ENCODE data around the gene PDP2. TPM values are rescaled to one million over a fixed set of nuclear protein-coding genes. Genes with fewer than 3 reads are reported as not detected.

Gene PDP2
- total and polyA plus RNA-seq, 4 experiments from 2014 or later, result 2.4 to 19.3 (median 10.1) TPM

- no peaks in the 10 kb centered on the region for H3K36me3 ChIP-seq (ENCODE audit: insufficient read depth, low read length)
- H3K27me3 Mint-ChIP-seq, result peaks cover 9 to 11% of the 10 kb centered on the region in 2 donors
- H3K27ac ChIP-seq (ENCODE audit: low read depth, low read length), result no peak overlapping the region
- DNase-seq, result peak in 1 of 5 donors; percentile 19
- H3K9me3 Mint-ChIP-seq, result no peaks in the 10 kb centered on the region
- ChIA-PET CTCF (ENCODE audit: partially characterized antibody) (interaction anchor here (0.8 to 1.7 kb wide), 6 partner anchors 14 to 98 kb away, joined by 3 to 7 read pairs (median 4); partner anchors contain the start of genes CES3 and NAE1), POLR2A (ENCODE audit: partially characterized antibody) (interaction anchor here (0.8 to 1.2 kb wide), 2 partner anchors 49 to 56 kb away, joined by 3 read pairs; partner anchors contain the start of gene PDP2)
- no peak overlapping the region for H3K4me3 Mint-ChIP-seq
- H3K4me3 ChIP-seq (ENCODE audit: low read length in 2 of 2), result no peak overlapping the region
- peaks cover 26% of the 10 kb centered on the region for H3K4me1 ChIP-seq (ENCODE audit: insufficient read depth, low read length)
- peaks cover 3 to 24% of the 10 kb centered on the region in 2 donors for H3K36me3 Mint-ChIP-seq
- H3K27me3 ChIP-seq (ENCODE audit: insufficient read depth, low read length), result peaks cover 11% of the 10 kb centered on the region
- intact Hi-C loops (cut with micrococcal nuclease), result no loop called here
- H3K9me3 ChIP-seq (ENCODE audit: control insufficient read depth in 1 of 2, low read length in 2 of 2), result no peaks in the 10 kb centered on the region
- H3K4me1 Mint-ChIP-seq, result peaks cover 17 to 32% (median 24%) of the 10 kb centered on the region in 4 donors
- H3K27ac Mint-ChIP-seq, result peak overlapping the region in 1 of 7 donors; percentile 37
These were observed 48.5 kb downstream of the PDP2 start for GRCh38 chr16:66928702-66929388.

DNA sequence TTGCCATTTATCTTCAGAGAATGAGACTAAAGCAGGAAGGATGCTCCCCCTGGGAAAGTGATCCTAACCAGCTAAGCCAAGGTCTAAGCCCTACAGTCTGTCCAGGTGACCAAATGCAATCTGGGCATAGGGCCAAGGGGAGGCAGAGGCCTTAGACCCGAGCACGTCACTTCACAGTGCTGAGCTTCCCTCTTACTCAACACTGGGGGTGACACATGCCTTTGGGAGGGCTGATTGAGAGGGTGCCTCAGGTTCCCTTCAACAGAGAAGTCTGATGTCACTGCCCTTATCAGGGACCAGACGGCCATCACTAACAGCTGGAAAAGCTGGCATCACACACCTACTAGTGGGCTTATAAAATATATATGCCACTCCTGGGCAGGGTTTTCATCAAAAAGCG, 49.9 kb downstream of the PDP2 start:
- no peak overlapping the region for H3K27ac ChIP-seq (ENCODE audit: low read depth, low read length)
- no peak overlapping the region for H3K4me3 ChIP-seq (ENCODE audit: low read length in 2 of 2)
- peak overlapping the region in 3 of 7 donors; percentile 35 to 62 (median 51) for H3K27ac Mint-ChIP-seq
- peak overlapping the region in 1 of 8 donors; percentile 13 for H3K4me3 Mint-ChIP-seq
- peaks cover 4 to 5% of the 10 kb centered on the region in 2 donors for H3K27me3 Mint-ChIP-seq
- intact Hi-C loops (cut with micrococcal nuclease), result no loop called here
- peaks cover 11% of the 10 kb centered on the region for H3K27me3 ChIP-seq (ENCODE audit: insufficient read depth, low read length)
- peaks cover 3 to 36% of the 10 kb centered on the region in 2 donors for H3K36me3 Mint-ChIP-seq
- DNase-seq, result peak in 1 of 5 donors; percentile 30
- peaks cover 28% of the 10 kb centered on the region for H3K4me1 ChIP-seq (ENCODE audit: insufficient read depth, low read length)
- CTCF ChIA-PET (ENCODE audit: partially characterized antibody), result no interaction called here
- H3K9me3 ChIP-seq (ENCODE audit: control insufficient read depth in 1 of 2, low read length in 2 of 2), result no peaks in the 10 kb centered on the region
- POLR2A ChIA-PET (ENCODE audit: partially characterized antibody), result interaction anchor here (0.7 kb wide), 1 partner anchor 235 kb away, joined by 3 read pairs; the partner anchor contains the start of gene HSF4
- no peaks in the 10 kb centered on the region for H3K36me3 ChIP-seq (ENCODE audit: insufficient read depth, low read length)
- peaks cover 18 to 45% (median 32%) of the 10 kb centered on the region in 4 donors for H3K4me1 Mint-ChIP-seq
- H3K9me3 Mint-ChIP-seq, result no peaks in the 10 kb centered on the region

GRCh38 chr16:66931665-66932064, 51.4 kb downstream of the PDP2 start:
- intact Hi-C loops (cut with micrococcal nuclease), result no loop called here
- Histone ChIP-seq H3K4me3 (ENCODE audit: low read length in 2 of 2) (no peak overlapping the region), H3K4me1 (ENCODE audit: insufficient read depth, low read length) (peaks cover 37% of the 10 kb centered on the region), H3K27me3 (ENCODE audit: insufficient read depth, low read length) (no peaks in the 10 kb centered on the region), H3K27ac (ENCODE audit: low read depth, low read length) (no peak overlapping the region), H3K36me3 (ENCODE audit: insufficient read depth, low read length) (no peaks in the 10 kb centered on the region), H3K9me3 (ENCODE audit: control insufficient read depth in 1 of 2, low read length in 2 of 2) (no peaks in the 10 kb centered on the region)
- CTCF ChIA-PET (ENCODE audit: partially characterized antibody), result no interaction called here
- peak overlapping the region in 4 of 8 donors; percentile 13 to 93 (median 64) for H3K4me3 Mint-ChIP-seq
- peak overlapping the region in 2 of 7 donors; percentile 22 to 99 for H3K27ac Mint-ChIP-seq
- H3K36me3 Mint-ChIP-seq, result peaks cover 3 to 42% of the 10 kb centered on the region in 2 donors
- DNase-seq, result no peak
- no peaks in the 10 kb centered on the region for H3K9me3 Mint-ChIP-seq
- POLR2A ChIA-PET (ENCODE audit: partially characterized antibody), result no interaction called here
- peaks cover 25 to 53% (median 40%) of the 10 kb centered on the region in 4 donors for H3K4me1 Mint-ChIP-seq
- no peaks in the 10 kb centered on the region for H3K27me3 Mint-ChIP-seq

DNA sequence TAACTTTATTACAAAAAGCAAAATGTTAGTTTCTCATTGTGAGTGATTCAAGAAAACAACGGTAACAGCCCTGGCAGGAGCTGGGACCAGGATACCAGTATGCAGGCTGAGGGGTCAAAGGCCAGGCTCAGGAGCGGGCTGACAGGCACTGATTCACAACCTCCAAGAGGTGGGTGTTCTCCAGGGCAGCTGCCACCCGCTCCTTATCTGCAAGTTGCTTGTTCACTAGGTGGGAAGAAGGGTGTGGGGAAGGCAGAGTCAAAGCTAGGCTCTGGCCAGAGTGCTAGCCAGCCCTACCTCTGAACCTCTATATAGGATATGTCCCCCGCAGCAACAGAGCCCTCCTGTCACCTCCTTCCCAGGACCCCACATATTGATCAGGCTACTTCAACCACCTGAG, 51.8 kb downstream of the PDP2 start:
- peaks cover 41% of the 10 kb centered on the region for H3K4me1 ChIP-seq (ENCODE audit: insufficient read depth, low read length)
- H3K9me3 ChIP-seq (ENCODE audit: control insufficient read depth in 1 of 2, low read length in 2 of 2), result no peaks in the 10 kb centered on the region
- Mint-ChIP-seq H3K9me3 (no peaks in the 10 kb centered on the region), H3K4me1 (peaks cover 25 to 57% (median 42%) of the 10 kb centered on the region in 4 donors), H3K27me3 (no peaks in the 10 kb centered on the region), H3K4me3 (peak overlapping the region in 7 of 8 donors; percentile 38 to 100 (median 99)), H3K36me3 (peaks cover 3 to 45% of the 10 kb centered on the region in 2 donors), H3K27ac (peak overlapping the region; percentile 26 to 99 (median 97))
- CTCF ChIA-PET (ENCODE audit: partially characterized antibody), result no interaction called here
- no peak overlapping the region for H3K27ac ChIP-seq (ENCODE audit: low read depth, low read length)
- H3K36me3 ChIP-seq (ENCODE audit: insufficient read depth, low read length), result no peaks in the 10 kb centered on the region
- no peaks in the 10 kb centered on the region for H3K27me3 ChIP-seq (ENCODE audit: insufficient read depth, low read length)
- intact Hi-C loops (cut with micrococcal nuclease), result no loop called here
- POLR2A ChIA-PET (ENCODE audit: partially characterized antibody), result no interaction called here
- H3K4me3 ChIP-seq (ENCODE audit: low read length in 2 of 2), result no peak overlapping the region
- no peak for DNase-seq

DNA sequence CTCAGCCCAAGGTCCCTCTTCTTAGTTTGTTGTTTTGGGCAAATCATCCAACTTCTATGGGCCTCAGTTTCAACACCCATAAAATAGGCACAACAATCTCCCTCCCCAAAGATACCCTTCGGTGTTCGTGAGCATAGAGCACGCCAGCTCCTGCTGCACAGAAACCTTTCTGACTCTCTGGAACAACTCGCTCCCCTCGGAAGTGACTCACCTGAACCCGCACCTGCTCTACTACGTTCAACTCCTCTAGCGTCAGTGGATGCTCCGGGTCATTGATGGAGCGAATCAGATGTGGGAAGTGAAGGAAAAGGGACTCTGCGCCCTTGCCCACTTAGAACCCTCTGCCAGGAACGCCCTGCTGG, 53.4 kb downstream of the PDP2 start:
- Histone ChIP-seq H3K4me3 (ENCODE audit: low read length in 2 of 2) (peak overlapping the region; percentile 82 to 98), H3K27me3 (ENCODE audit: insufficient read depth, low read length) (no peaks in the 10 kb centered on the region), H3K4me1 (ENCODE audit: insufficient read depth, low read length) (peaks cover 49% of the 10 kb centered on the region), H3K27ac (ENCODE audit: low read depth, low read length) (peak overlapping the region; percentile 97), H3K9me3 (ENCODE audit: control insufficient read depth in 1 of 2, low read length in 2 of 2) (no peaks in the 10 kb centered on the region), H3K36me3 (ENCODE audit: insufficient read depth, low read length) (peaks cover 6% of the 10 kb centered on the region)
- no peak for DNase-seq
- ChIA-PET CTCF (ENCODE audit: partially characterized antibody) (interaction anchor here (1.0 to 1.6 kb wide), 3 partner anchors 10 to 103 kb away, joined by 3 to 5 read pairs (median 3); partner anchors contain the start of gene NAE1), POLR2A (ENCODE audit: partially characterized antibody) (interaction anchor here (0.9 to 2.3 kb wide), 10 partner anchors 8 to 337 kb away, joined by 3 to 13 read pairs (median 5); partner anchors contain the start of genes E2F4, FBXL8, NAE1 and PDP2)
- Mint-ChIP-seq H3K27me3 (no peaks in the 10 kb centered on the region), H3K4me1 (peaks cover 31 to 70% (median 51%) of the 10 kb centered on the region in 4 donors), H3K4me3 (peak overlapping the region; percentile 93 to 100 (median 99)), H3K27ac (peak overlapping the region; percentile 97 to 99 (median 99)), H3K36me3 (peaks cover 10 to 56% of the 10 kb centered on the region in 2 donors), H3K9me3 (no peaks in the 10 kb centered on the region)
- intact Hi-C loops (cut with micrococcal nuclease), result loop anchor here (2.0 kb wide), 1 partner anchor 61 kb away; no protein-coding TSS in a partner anchor

- peaks cover 31 to 72% (median 51%) of the 10 kb centered on the region in 4 donors for H3K4me1 Mint-ChIP-seq
- DNase-seq, result peak; percentile 88 to 93 (median 90)
- CTCF ChIA-PET (ENCODE audit: partially characterized antibody), result interaction anchor here (1.2 kb wide), 1 partner anchor 104 kb away, joined by 5 read pairs; the partner anchor contains the start of gene NAE1
- H3K4me1 ChIP-seq (ENCODE audit: insufficient read depth, low read length), result peaks cover 49% of the 10 kb centered on the region
- H3K36me3 ChIP-seq (ENCODE audit: insufficient read depth, low read length), result peaks cover 8% of the 10 kb centered on the region
- peak within 1 kb of the TSS; percentile 97 to 99 (median 99) for H3K27ac Mint-ChIP-seq
- H3K27ac ChIP-seq (ENCODE audit: low read depth, low read length), result peak within 1 kb of the TSS; percentile 97
- H3K27me3 Mint-ChIP-seq, result no peaks in the 10 kb centered on the region
- intact Hi-C loops (cut with micrococcal nuclease), result loop anchor here (2.0 kb wide), 1 partner anchor 61 kb away; no protein-coding TSS in a partner anchor
- POLR2A ChIA-PET (ENCODE audit: partially characterized antibody), result interaction anchor here (0.7 to 2.3 kb wide), 11 partner anchors 9 to 337 kb away, joined by 3 to 13 read pairs (median 4); partner anchors contain the start of genes E2F4, FBXL8, NAE1 and PDP2
- H3K9me3 Mint-ChIP-seq, result no peaks in the 10 kb centered on the region
- H3K9me3 ChIP-seq (ENCODE audit: control insufficient read depth in 1 of 2, low read length in 2 of 2), result no peaks in the 10 kb centered on the region
- H3K36me3 Mint-ChIP-seq, result peaks cover 10 to 60% of the 10 kb centered on the region in 2 donors
- peak within 1 kb of the TSS; percentile 93 to 100 (median 99) for H3K4me3 Mint-ChIP-seq
- H3K27me3 ChIP-seq (ENCODE audit: insufficient read depth, low read length), result no peaks in the 10 kb centered on the region
- peak within 1 kb of the TSS; percentile 88 to 98 for H3K4me3 ChIP-seq (ENCODE audit: low read length in 2 of 2)
These were observed 54.0 kb downstream of the PDP2 start, which contains the start of gene CIAO2B for GRCh38 chr16:66934138-66934838. Gene CIAO2B, minus strand, starts transcription at chr16:66934402. Its CDS starts 38 bp downstream, at chr16:66934364.

All from CD4-positive, alpha-beta memory T cell (primary cell).